H1 (cell line): ENCODE data around the gene WDR33. TPM values are rescaled to one million over a fixed set of nuclear protein-coding genes. Genes with fewer than 3 reads are reported as not detected.

Experiments used
- CTCF ChIA-PET: fragments of 300-600 bp; sonication (Branson Sonifier 250); formaldehyde crosslinking; loops from one replicate; lab custom pipeline; 2021; ENCODE audit not compliant: partially characterized antibody; lab: Charles Lee
- POLR2A ChIA-PET: fragments of 300-600 bp; sonication (Branson Sonifier 250); formaldehyde crosslinking; loops from one replicate; lab custom pipeline; 2021; ENCODE audit warnings: inconsistent platforms; ENCODE audit not compliant: partially characterized antibody; lab: Charles Lee
- DNase-seq, 2 experiments: peaks; one replicate each; pipeline versions ENCODE4 v3.0.0 to v3.0.0-alpha.2; 2010 to 2022; ENCODE audit warnings: low spot score in 2 of 2, low read depth in 1 of 2, mixed read lengths in 1 of 2
- FAIRE-seq: peaks from 2 replicates; lab custom pipeline; 2011; peaks lifted over from hg19 to GRCh38; lab: Jason Lieb, UNC
- H2AFZ ChIP-seq: 2 replicates; pipeline ENCODE4 v1.8.1; 2012; ENCODE audit warnings: low read length, inconsistent platforms
- H2AK5ac ChIP-seq: 2 replicates; pipeline ENCODE4 v1.6.1; 2013; ENCODE audit warnings: low read depth, low read length
- H2BK120ac ChIP-seq: replicated peaks from 2 replicates; pipeline ENCODE3; 2013; ENCODE audit warnings: low read depth, low read length, inconsistent platforms
- H2BK12ac ChIP-seq: 2 replicates; pipeline ENCODE4 v1.6.1; 2013; ENCODE audit warnings: low read depth, low read length
- H2BK15ac ChIP-seq: 2 replicates; pipeline ENCODE4 v1.6.1; 2013; ENCODE audit warnings: low read length
- H2BK20ac ChIP-seq: 2 replicates; pipeline ENCODE4 v1.6.1; 2013; ENCODE audit warnings: low read length
- H2BK5ac ChIP-seq: 2 replicates; pipeline ENCODE4 v1.6.1; 2013; ENCODE audit warnings: low read depth, low read length
- H3K14ac ChIP-seq: 2 replicates; pipeline ENCODE4 v1.6.1; 2013; ENCODE audit warnings: inconsistent platforms; ENCODE audit not compliant: insufficient read length
- H3K18ac ChIP-seq: 2 replicates; pipeline ENCODE4 v1.6.1; 2013; ENCODE audit warnings: low read length; ENCODE audit errors: extremely low read depth
- H3K23ac ChIP-seq: 2 replicates; pipeline ENCODE4 v1.6.1; 2013; ENCODE audit warnings: inconsistent platforms; ENCODE audit not compliant: insufficient read length
- H3K23me2 ChIP-seq: 2 replicates; pipeline ENCODE4 v1.6.1; 2013; ENCODE audit warnings: low read depth, low read length
- H3K27ac ChIP-seq: 2 replicates; pipeline ENCODE4 v1.6.1; 2011; ENCODE audit warnings: low read depth, low read length, inconsistent platforms
- H3K27me3 ChIP-seq, 4 experiments: replicated peaks in 1 of 4; 1 replicate in 1 of 4; 2 replicates in 3 of 4; pipeline versions ENCODE4 v1.6.1 to v1.8.1; 2011 to 2013; ENCODE audit warnings: low read length in 3 of 4, mild to moderate bottlenecking in 3 of 4, inconsistent platforms in 2 of 4, mixed read lengths in 2 of 4, moderate library complexity in 1 of 4; ENCODE audit not compliant: control insufficient read depth in 3 of 4, insufficient read depth in 3 of 4; ENCODE audit errors: extremely low read depth in 1 of 4
- H3K36me3 ChIP-seq, 4 experiments: 2 replicates each; pipeline versions ENCODE4 v1.6.1 to v1.8.1; 2011 to 2013; ENCODE audit warnings: mild to moderate bottlenecking in 4 of 4, low read length in 3 of 4, moderate library complexity in 2 of 4, control low read depth in 1 of 4, inconsistent platforms in 1 of 4; ENCODE audit not compliant: insufficient read depth in 4 of 4, control insufficient read depth in 2 of 4
- H3K4ac ChIP-seq: replicated peaks from 2 replicates; pipeline ENCODE3; 2013; ENCODE audit warnings: low read length, low read depth, mixed read lengths, inconsistent platforms; ENCODE audit not compliant: insufficient read length
- H3K4me1 ChIP-seq, 4 experiments: replicated peaks in 1 of 4; 1 replicate in 1 of 4; 2 replicates in 3 of 4; pipeline versions ENCODE4 v1.6.1 to v1.8.1; 2011 to 2013; ENCODE audit warnings: low read length in 3 of 4, inconsistent platforms in 2 of 4, mixed read lengths in 1 of 4; ENCODE audit not compliant: insufficient read depth in 4 of 4, control insufficient read depth in 3 of 4
- H3K4me2 ChIP-seq, 2 experiments: 2 replicates each; pipeline versions ENCODE4 v1.6.1 to v1.8.1; 2011 to 2013; ENCODE audit warnings: low read depth in 2 of 2, low read length in 2 of 2, control low read depth in 1 of 2, inconsistent platforms in 1 of 2, mild to moderate bottlenecking in 1 of 2; ENCODE audit not compliant: insufficient read depth in 1 of 2
- H3K4me3 ChIP-seq, 4 experiments: fragments of 200-600, 300-600 bp in 1 of 4; sonication (generic), shearing (Covaris generic), sonication (Bioruptor Twin) in 1 of 4; 2 replicates each; pipeline versions ENCODE4 v1.5.1 to v1.8.1; 2011 to 2016; ENCODE audit warnings: low read length in 4 of 4, low read depth in 3 of 4, control low read depth in 2 of 4, inconsistent platforms in 2 of 4, mild to moderate bottlenecking in 2 of 4, mixed read lengths in 1 of 4, moderate library complexity in 1 of 4; ENCODE audit not compliant: insufficient read depth in 2 of 4; ENCODE audit errors: extremely low read depth in 1 of 4
- H3K56ac ChIP-seq: replicated peaks from 2 replicates; pipeline ENCODE3; 2013; ENCODE audit warnings: low read depth, mild to moderate bottlenecking, mixed read lengths, low read length, inconsistent platforms; ENCODE audit not compliant: insufficient read length
- H3K79me1 ChIP-seq: 2 replicates; pipeline ENCODE4 v1.6.1; 2013; ENCODE audit warnings: low read depth, low read length, control low read depth
- H3K79me2 ChIP-seq, 2 experiments: 2 replicates each; pipeline versions ENCODE4 v1.6.1 to v1.8.1; 2012 to 2013; ENCODE audit warnings: low read length in 2 of 2, mild to moderate bottlenecking in 2 of 2, inconsistent platforms in 1 of 2; ENCODE audit not compliant: insufficient read depth in 2 of 2, control insufficient read depth in 1 of 2
- H3K9ac ChIP-seq, 4 experiments: replicated peaks in 1 of 4; 1 replicate in 1 of 4; 2 replicates in 3 of 4; pipeline versions ENCODE4 v1.6.1 to v1.8.1; 2011 to 2013; ENCODE audit warnings: low read depth in 3 of 4, low read length in 3 of 4, control low read depth in 2 of 4, mild to moderate bottlenecking in 2 of 4, moderate library complexity in 2 of 4, inconsistent platforms in 1 of 4; ENCODE audit errors: extremely low read depth in 1 of 4
- H3K9me3 ChIP-seq, 2 experiments: 2 replicates each; pipeline versions ENCODE4 v1.6.1 to v1.8.1; 2012 to 2013; ENCODE audit warnings: mild to moderate bottlenecking in 2 of 2, moderate library complexity in 2 of 2, control low read depth in 1 of 2, inconsistent platforms in 1 of 2, low read depth in 1 of 2, low read length in 1 of 2, mixed read lengths in 1 of 2; ENCODE audit not compliant: insufficient read depth in 2 of 2
- H4K20me1 ChIP-seq, 2 experiments: replicated peaks in 1 of 2; 2 replicates each; pipeline versions ENCODE3 to v1.8.1; 2011 to 2013; ENCODE audit warnings: inconsistent platforms in 2 of 2, low read length in 2 of 2, mild to moderate bottlenecking in 1 of 2; ENCODE audit not compliant: insufficient read depth in 2 of 2, control insufficient read depth in 1 of 2
- H4K5ac ChIP-seq: 2 replicates; pipeline ENCODE4 v1.6.1; 2013; ENCODE audit warnings: low read length, low read depth, mixed read lengths, inconsistent platforms; ENCODE audit not compliant: insufficient read length
- H4K8ac ChIP-seq: 2 replicates; pipeline ENCODE4 v1.8.0; 2013; ENCODE audit warnings: mild to moderate bottlenecking, moderate library complexity, low read length, inconsistent platforms; ENCODE audit not compliant: insufficient read depth; ENCODE audit errors: extremely low read depth
- H4K91ac ChIP-seq: replicated peaks from 2 replicates; pipeline ENCODE3; 2013; ENCODE audit warnings: low read length, mixed read lengths, inconsistent platforms; ENCODE audit not compliant: insufficient read length
- BRCA1 ChIP-seq: IDR thresholded peaks from 2 replicates; pipeline ENCODE4 v1.6.1; 2012; ENCODE audit warnings: low read depth, low read length, improper control_type of control experiment
- EP300 ChIP-seq, 2 experiments: IDR thresholded peaks; 1 replicate in 1 of 2; 2 replicates in 1 of 2; pipeline ENCODE4 v1.6.1; 2011 to 2012; ENCODE audit warnings: low read depth in 2 of 2, low read length in 2 of 2, mild to moderate bottlenecking in 2 of 2, borderline replicate concordance in 1 of 2, inconsistent platforms in 1 of 2, moderate library complexity in 1 of 2
- EZH2 ChIP-seq: fragments of 200-600 bp; sonication (generic); IDR thresholded peaks from 2 replicates; pipeline ENCODE4 v1.7.1; 2012; ENCODE audit warnings: low read depth, mild to moderate bottlenecking, moderate library complexity, low read length, inconsistent platforms; ENCODE audit not compliant: severe bottlenecking
- GABPA ChIP-seq: IDR thresholded peaks from 2 replicates; pipeline ENCODE4 v1.6.1; 2011; ENCODE audit warnings: mild to moderate bottlenecking, low read length, moderate library complexity, borderline replicate concordance; ENCODE audit not compliant: insufficient read depth
- MAX ChIP-seq: IDR thresholded peaks from 2 replicates; pipeline ENCODE4 v1.6.1; 2012; ENCODE audit warnings: inconsistent platforms
- POU5F1 ChIP-seq: IDR thresholded peaks from 2 replicates; pipeline ENCODE4 v1.6.1; 2011; ENCODE audit warnings: low read depth, mild to moderate bottlenecking, low read length, moderate library complexity
- RBBP5 ChIP-seq: IDR thresholded peaks from 2 replicates; pipeline ENCODE4 v1.7.1; 2012; ENCODE audit warnings: low read depth, mild to moderate bottlenecking, inconsistent platforms, low read length, moderate library complexity, borderline replicate concordance
- WGBS, 2 experiments: shearing (Covaris generic) in 1 of 2; methylation state at CpG; one replicate each; pipeline versions ENCODE4 v1.1.6 to v1.1.7; 2013 to 2015; ENCODE audit warnings: low lambda C conversion rate in 2 of 2, mixed read lengths in 2 of 2, inconsistent platforms in 1 of 2, low coverage in 1 of 2, missing lambda C conversion rate in 1 of 2; ENCODE audit not compliant: insufficient replicate concordance in 2 of 2, insufficient coverage in 1 of 2, insufficient read length in 1 of 2; ENCODE audit errors: extremely low coverage in 1 of 2, missing lambda C conversion rate in 1 of 2; 5-methylcytosine and 5-hydroxymethylcytosine counted together
- long read RNA-seq, 2 experiments: library from RNA in 1 of 2; library from capped mRNA in 1 of 2; stranded (forward); transcript quantifications; one replicate each; pipeline ENCODE4 v2.0.0, GENCODE V29; 2021; ENCODE audit warnings: inconsistent platforms in 1 of 2
- polyA minus RNA-seq, 3 experiments: library from RNA; depleted of rRNA, polyadenylated mRNA; stranded (reverse); fragments of >200 nt; gene quantifications; 1 replicate in 2 of 3; 2 replicates in 1 of 3; pipeline ENCODE4 v1.2.3, GENCODE V29; 2011
- polyA plus RNA-seq, 7 experiments: library from polyadenylated mRNA; depleted of rRNA in 3 of 7; stranded (reverse) in 5 of 7; unstranded in 2 of 7; fragments of >200 nt in 5 of 7; fragments of 200-250 nt in 2 of 7; gene quantifications; 1 replicate in 5 of 7; 2 replicates in 1 of 7; 4 replicates in 1 of 7; pipeline versions ENCODE4 v1.2.1 to v1.2.3, GENCODE V29; 2011 to 2013; ENCODE audit warnings: missing spikeins in 2 of 7, mixed read lengths in 2 of 7
- total RNA-seq: library from RNA; stranded (reverse); fragmentation: NEBNext Ultra II Directional; extraction: Animal tissue kit (Norgen Biotek cat#: 25700); gene quantifications from 2 replicates; pipeline ENCODE4 v1.2.1, GENCODE V29; 2021

Gene WDR33
- total RNA-seq (82.7 and 84.6 TPM in 2 replicates), polyA plus RNA-seq (2011; rRNA removed) (12.7 and 18.1 TPM in 2 replicates), polyA minus RNA-seq (2011; rRNA and poly(A)+ RNA removed) (85.4 and 137 TPM in 2 replicates)
- 22.6 TPM for polyA plus RNA-seq (2011; cell fraction: cytosol; rRNA removed)
- 15.0 TPM for polyA plus RNA-seq (2011; cell fraction: nucleus; rRNA removed)
- polyA plus RNA-seq (2012, experiment 1 of 2): 25.1 to 36.9 TPM (median 30.0 TPM) in 4 replicates
- 6.4 TPM for polyA plus RNA-seq (2012, experiment 2 of 2)
- 23.5 TPM for polyA plus RNA-seq (2013, experiment 1 of 2)
- 28.3 TPM for polyA plus RNA-seq (2013, experiment 2 of 2)
- polyA minus RNA-seq (2011; cell fraction: cytosol; rRNA and poly(A)+ RNA removed): 36.5 TPM
- 79.7 TPM for polyA minus RNA-seq (2011; cell fraction: nucleus; rRNA and poly(A)+ RNA removed)
- long read RNA-seq, experiment 1, transcript WDR33-204 (6 exons, 3,104 nt): major isoform, 10 of 51 reads
- long read RNA-seq, experiment 1, partial matches to known transcripts: 17 of 51 reads
- long read RNA-seq, experiment 1, other reads (novel, unspliced or antisense): 24 of 51 reads
- long read RNA-seq, experiment 2, transcript WDR33-204 (6 exons, 3,104 nt): major isoform, 33 of 43 reads
- long read RNA-seq, experiment 2, partial matches to known transcripts: 6 of 43 reads
- long read RNA-seq, experiment 2, other reads (novel, unspliced or antisense): 4 of 43 reads

- H2AK5ac ChIP-seq: peak within 1 kb of the TSS; percentile 84
- ChIA-PET CTCF (interaction anchor here (1.0 kb wide), 1 partner anchor 37 kb away, joined by 4 read pairs; no protein-coding TSS in a partner anchor), POLR2A (interaction anchor here (0.7 to 1.6 kb wide), 19 partner anchors 10 to 147 kb away, joined by 3 to 11 read pairs (median 4); partner anchors contain the start of genes POLR2D and SFT2D3)
- 2% methylated on average over 62 of the region's 62 CpGs; no CpG with 5 or more reads in 1 of the 2 experiments for WGBS, 2 experiments
- peak within 1 kb of the TSS; percentile 96; the same call in 1 of the 2 replicates for H4K8ac ChIP-seq
- H3K27ac ChIP-seq: peak within 1 kb of the TSS; percentile 98
- H3K23ac ChIP-seq: no peak within 1 kb of the TSS
- peaks cover 3% of the 10 kb centered on the region for H3K23me2 ChIP-seq
- FAIRE-seq (no peak), DNase-seq (peak; percentile 85 to 94)
- peak within 1 kb of the TSS; percentile 94 for H3K56ac ChIP-seq
- H3K27me3 ChIP-seq: no peaks in the 10 kb centered on the region
- no peak within 1 kb of the TSS for H3K14ac ChIP-seq
- peak within 1 kb of the TSS; percentile 87 for H2AFZ ChIP-seq
- peak within 1 kb of the TSS; percentile 85 for H4K5ac ChIP-seq
- H3K9ac ChIP-seq: peak within 1 kb of the TSS; percentile 92 to 97 (median 97)
- no peaks in the 10 kb centered on the region for H3K79me1 ChIP-seq
- peak within 1 kb of the TSS; percentile 93 to 99 (median 96) for H3K4me3 ChIP-seq
- peak within 1 kb of the TSS; percentile 93 for H2BK5ac ChIP-seq
- H3K9me3 ChIP-seq: no peaks in the 10 kb centered on the region
- H2BK15ac ChIP-seq: 0 out of 2 replicates have a peak within 1 kb of the TSS, but pooled peaks have one; percentile 73
- peak within 1 kb of the TSS; percentile 84 for H3K18ac ChIP-seq
- peak within 1 kb of the TSS; percentile 5 for H2BK120ac ChIP-seq
- H3K79me2 ChIP-seq: peaks cover 19 to 49% of the 10 kb centered on the region in 2 experiments
- H3K4me2 ChIP-seq: peak within 1 kb of the TSS; percentile 84 to 100
- H2BK20ac ChIP-seq: no peak within 1 kb of the TSS
- H3K4ac ChIP-seq: peak within 1 kb of the TSS; percentile 98
- H4K20me1 ChIP-seq: peaks cover 2 to 8% of the 10 kb centered on the region in 2 experiments
- peak within 1 kb of the TSS; percentile 10 for H2BK12ac ChIP-seq
- no peaks in the 10 kb centered on the region for H3K36me3 ChIP-seq
- peaks cover 0 to 9% (median 6%) of the 10 kb centered on the region in 4 experiments; a peak in 4 of 7 replicates for H3K4me1 ChIP-seq
- peak within 1 kb of the TSS; percentile 76 for H4K91ac ChIP-seq
- TF ChIP-seq EP300 (IDR thresholded peaks at IDR 0.05; ENCODE audit: borderline replicate concordance in 1 of 2, low read depth in 2 of 2, low read length in 2 of 2) (no peak), GABPA (no peak), POU5F1 (no peak), RBBP5 (peak; percentile 83), BRCA1 (no peak), MAX (peak; percentile 86), EZH2 (no peak)
Observed at GRCh38 chr2:127810619-127811396, at the start of gene WDR33. Gene WDR33 (minus strand): TSS chr2:127811171. CDS start chr2:127770981, 40,190 bp downstream.
